HG02943 (cell line): ENCODE results near the gene ZFR2.

Source experiments
- ATAC-seq: cut with Tn5 transposase; IDR thresholded peaks from one replicate; pipeline ENCODE4 v1.9.1; 2021; ENCODE audit warnings: mild to moderate bottlenecking, low read depth, moderate library complexity; ENCODE audit not compliant: unreplicated experiment

Gene ZFR2

DNA sequence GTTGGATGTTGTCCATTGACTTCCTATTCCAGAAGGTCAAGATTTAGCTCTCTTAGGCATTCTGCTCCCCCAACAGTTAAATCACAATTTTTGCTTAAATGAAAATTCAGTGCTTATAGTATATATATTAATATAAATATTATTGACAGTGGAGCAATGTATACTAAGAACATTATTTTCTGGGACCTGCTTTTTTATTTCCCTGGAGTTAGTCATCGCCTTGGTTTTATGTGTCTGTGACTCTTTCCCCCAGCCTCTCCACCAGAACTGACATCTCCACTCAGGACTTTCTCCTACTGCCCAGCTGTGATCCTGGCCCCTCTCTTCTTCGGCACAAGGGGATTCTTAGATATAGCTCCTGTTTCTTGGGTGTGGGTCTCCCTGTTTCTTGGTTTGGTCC is 72.5 kb downstream of the ZFR2 start:
- no peak for ATAC-seq

GRCh38 chr19:3793799-3794198 is 75.0 kb downstream of the ZFR2 start:
- ATAC-seq: no peak

- ATAC-seq: no peak
Observed at GRCh38 chr19:3792114-3792513, 76.7 kb downstream of the ZFR2 start.

DNA sequence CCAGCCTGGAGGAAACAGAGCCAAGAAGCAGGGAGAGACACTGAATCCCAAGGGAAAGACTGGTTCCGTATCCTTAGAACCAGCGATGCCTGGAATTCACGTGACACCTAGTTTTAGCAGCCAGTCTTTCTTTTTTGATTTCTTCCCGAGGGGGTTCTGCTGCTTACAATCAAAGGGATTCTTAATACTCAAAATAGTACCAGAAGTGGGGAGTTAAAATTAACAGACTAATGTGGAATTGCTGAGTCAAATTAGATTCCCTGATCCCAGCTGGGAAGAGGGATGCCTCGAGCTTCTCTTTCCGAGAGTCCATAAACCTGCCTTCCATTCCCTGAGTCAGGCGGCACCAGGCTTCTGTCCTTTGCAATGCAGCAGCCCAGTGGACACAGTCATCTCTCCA is 77.9 kb downstream of the ZFR2 start:
- no peak for ATAC-seq

DNA sequence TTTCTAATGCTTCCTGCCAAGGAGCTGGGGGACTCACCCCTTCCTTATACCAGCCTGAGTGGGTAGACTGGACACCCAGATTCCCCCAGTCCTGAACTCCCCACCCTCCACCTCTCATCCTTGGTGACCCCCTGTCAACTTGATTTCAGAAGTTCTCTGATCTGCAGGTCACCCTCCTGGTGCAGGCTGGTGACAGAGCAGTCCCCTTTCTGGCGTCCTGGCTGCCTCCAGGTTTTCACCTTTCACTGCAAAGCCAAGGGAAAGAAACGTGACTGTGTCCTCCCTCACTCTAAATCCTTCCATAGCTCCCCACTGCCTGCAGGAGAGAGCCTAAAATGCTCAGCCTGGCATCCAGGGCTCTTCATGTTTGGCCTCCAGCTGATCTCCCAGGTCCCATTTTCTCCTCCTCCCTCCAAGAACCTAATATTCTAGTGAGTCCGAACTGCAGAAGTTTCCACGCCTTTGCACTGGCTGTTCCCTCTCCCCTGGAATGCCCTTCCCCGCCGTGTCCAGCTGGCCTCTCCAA is 78.6 kb downstream of the ZFR2 start:
- no peak for ATAC-seq

- no peak for ATAC-seq
Observed at GRCh38 chr19:3788996-3789778, 79.7 kb downstream of the ZFR2 start.

DNA sequence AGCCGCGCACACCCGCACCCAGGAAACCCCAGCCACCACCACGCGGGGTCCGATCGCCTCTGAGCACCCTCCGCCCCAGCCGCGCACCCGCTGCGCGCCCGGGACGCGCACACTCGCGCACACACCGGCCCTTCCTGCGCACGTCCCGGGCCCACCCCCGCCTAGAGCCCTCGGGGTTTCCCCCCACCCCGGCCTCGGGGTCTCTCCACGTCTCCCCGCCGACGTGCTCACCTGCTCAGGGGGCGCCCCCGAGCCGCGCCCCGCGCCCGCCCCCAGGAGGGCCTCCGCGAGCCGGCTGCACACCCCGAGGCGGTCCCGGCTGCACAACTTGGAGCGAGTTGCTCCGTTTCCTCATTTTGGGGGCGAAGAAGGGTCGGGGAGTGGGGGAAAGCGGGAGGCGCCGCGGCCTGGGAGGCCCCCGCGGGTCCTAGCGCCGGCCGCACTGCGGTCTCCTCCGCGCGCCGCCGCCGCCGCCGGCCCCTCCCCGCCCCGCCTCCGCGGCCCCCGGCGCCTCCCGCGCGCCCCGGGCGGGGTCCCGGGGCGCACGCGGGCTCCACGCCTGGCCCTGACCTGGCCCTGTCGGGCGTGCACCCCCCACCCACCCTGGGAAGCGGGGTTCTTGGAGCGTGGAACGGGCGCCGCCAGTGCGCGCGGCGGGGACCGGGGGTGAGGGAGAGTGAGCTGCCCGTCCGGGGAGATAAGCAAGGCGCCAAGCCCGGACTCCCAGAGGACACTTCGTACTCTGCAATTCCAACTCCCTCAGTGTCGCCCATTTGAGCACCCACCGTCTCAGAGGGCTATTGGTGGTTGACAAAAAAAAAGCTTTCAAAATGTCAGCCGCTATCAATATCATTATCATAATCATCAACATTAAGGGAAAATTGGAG is 82.7 kb downstream of the ZFR2 start, which contains the start of gene MATK:
MATK (minus strand) TSS at position 444 of the 887 bp plus-strand sequence. CDS start 1,246 bp downstream, outside the sequence.
- ATAC-seq: no peak

DNA sequence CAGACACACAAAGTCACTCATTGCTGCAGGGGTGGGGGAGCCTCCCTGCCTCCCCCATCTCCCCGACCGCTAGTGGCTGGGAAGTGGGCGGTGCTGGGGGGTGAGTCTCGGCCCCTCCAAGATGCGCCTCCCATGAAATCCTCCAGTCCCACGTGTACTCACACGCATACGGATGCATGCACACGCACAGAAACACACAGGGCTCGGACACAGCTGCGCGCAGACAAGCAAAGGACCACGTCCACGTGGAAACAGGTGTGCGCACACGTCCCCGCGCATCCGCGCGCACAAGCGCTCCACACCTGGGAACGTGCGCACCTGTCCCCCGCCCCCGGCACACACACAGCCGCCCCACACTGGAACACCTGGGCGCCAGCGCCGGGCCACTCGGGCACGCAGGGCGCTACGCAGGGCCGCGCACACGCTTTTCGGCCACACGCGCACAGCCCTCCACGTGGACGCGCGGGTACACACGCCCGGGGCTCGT is 83.3 kb downstream of the ZFR2 start:
- no peak for ATAC-seq

DNA sequence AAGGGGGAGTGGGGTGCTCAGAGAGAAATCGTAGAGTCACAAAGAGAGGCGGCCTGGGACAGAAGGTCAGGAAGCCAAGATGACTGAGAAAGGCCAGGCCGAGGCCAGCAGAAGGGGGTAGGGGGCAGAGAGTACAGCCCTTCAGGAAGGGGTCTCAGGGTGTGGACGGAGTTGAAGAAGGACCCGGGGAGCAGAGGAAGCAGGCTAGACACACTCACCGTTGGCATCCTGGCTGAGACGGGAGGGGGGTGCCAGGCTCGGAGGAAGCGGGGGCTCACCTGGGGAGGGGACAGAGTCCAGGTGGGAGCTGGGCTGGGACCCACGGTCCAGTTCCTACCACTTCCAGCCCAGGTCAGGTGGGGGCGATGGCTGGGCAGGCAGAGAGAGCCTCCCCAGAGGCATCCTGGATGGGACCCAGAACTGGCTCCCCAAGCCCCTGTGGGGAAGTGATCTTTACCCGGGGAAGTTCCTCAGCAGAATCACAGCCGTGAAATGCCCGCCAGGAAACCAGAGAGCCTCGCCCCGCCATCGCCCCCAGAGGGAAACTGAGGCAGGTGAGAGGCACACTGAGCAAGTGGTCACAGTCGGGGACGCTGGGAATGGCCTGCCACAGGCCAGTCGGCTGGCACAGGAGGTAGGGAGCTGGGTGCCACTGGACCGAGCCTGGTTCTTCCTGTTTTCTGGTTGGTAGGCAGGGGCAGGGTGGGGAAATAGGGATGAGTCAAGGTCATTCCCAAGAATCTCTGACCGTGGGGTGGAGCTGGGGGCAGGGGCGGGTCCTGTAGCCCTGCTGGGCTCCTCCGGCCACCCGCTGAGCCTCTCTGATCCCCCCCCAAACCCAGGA is 84.0 kb downstream of the ZFR2 start:
- no peak for ATAC-seq

DNA sequence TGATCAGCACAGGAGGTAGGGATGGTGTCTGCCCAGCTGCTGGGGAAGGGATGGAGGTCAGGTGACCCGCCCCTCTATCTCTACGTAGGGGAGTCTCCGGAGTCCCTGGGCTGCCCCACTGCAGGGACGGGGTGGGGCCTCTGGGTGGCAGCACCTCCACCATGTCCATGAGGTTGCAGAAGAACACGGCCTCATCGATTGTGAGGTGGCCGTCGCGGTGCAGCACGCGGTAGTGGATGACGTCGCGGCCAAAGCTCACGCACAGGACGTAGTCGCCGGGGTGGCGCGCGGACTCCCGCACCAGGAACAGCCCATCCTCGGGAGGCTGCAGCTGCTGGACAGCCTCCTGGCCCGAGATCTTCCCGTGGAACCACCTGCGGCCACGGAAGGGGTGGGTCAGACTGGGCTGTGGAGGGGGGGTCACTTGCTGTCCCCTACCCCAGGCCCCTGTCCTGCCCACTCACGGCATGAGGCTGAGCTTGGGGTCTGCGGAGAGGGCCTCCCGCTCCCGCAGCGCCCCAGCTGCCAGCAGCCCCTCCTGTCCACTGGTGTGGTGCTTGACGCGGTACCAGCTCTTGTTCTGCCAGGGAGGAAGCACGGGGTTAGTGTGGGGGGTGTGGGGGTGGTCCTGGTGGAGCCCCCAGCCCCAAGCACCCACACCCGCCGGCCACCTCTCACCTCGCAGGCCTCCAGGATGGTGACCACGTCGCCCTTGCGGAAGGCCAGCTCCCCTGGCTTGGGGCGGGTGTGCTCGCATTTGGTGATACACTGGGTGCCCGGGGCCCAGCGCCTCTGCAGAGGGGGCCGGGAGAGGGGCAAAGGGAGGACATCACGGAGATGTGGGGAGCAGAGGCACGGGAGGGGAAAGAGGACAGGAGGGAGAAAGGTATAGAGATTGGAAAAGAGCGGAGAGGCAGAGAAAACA is 84.9 kb downstream of the ZFR2 start:
- no peak for ATAC-seq

DNA sequence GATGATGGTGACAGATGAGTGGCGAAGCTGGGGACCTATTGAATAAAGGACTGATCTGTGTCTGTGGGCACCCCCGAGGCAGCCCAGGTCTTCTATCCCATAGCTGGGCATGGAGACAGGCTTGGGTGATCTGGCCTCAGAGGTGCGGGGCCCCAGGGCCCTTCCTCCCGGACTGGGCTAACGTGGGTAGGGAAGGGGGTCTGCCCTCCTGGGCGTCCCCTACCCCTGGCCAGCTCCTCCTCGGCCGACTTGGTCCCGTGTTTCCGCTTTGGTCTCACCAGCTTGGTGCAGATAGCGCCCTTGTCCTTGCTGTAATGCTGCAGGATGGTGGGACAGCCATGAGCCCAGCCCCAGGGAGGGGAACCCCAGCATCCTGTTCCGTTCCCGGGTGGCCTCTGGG is 85.9 kb downstream of the ZFR2 start:
- no peak for ATAC-seq

- ATAC-seq: no peak
Observed at GRCh38 chr19:3782330-3782729, 86.5 kb downstream of the ZFR2 start.

DNA sequence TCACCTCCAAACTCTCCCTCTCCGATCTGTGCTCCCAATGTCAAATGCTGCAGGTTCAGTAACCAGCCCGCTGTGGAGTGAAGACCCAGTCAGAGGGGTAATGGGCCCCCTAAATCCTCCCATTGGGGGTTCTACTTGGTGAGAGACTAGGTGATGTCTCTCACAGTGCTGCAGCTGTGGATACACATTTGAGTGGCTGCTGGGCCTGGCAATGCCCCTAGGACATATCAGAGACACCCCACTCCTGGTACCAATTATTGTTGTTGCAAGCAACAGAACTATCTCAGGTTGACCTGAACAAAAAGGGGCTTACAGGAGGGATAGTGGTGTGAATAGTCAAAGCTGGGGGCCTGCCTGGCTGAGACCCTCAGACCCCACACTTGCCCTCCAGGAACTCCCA is 87.2 kb downstream of the ZFR2 start:
- no peak for ATAC-seq

GRCh38 chr19:3780786-3781304 is 88.0 kb downstream of the ZFR2 start:
- no peak for ATAC-seq

DNA sequence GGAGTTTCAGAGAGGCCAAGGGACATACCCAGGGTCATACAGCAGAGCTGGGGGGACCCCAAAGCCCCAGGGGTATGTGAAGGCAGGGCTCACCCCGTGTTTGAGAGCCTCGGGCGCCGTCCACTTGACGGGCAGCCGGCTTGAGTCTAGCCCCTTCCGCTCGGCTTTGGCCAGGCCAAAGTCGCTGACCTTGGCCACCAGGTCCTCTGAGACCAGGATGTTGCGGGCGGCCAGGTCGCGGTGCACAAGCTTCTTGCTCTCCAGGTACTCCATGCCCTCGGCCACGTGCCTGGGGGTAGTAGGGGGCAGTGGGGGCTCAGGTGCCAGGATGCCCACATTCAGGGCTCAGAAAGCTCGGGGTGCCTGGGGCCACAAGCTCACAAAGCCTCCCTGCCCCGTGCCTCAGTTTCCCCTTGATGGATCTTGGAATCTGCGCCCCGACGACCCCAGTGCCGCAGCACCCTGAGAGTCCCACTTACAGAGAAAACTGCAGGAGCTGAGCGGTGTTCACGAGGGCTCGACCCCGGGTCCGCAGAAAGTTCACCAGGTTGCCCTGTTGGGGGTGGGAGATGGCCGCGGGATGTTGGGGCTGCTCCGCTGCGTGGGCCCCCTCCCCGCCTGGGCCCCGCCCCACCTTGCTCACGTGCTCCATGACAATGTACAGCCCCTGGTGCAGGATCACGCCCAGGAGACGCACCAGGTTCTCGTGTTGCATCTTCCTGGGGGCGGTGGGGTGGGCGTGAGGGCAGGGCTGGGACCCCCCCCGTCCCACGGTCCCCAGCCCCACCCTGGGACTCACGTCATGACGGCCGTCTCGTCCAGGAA is 89.7 kb downstream of the ZFR2 start:
- ATAC-seq: no peak

DNA sequence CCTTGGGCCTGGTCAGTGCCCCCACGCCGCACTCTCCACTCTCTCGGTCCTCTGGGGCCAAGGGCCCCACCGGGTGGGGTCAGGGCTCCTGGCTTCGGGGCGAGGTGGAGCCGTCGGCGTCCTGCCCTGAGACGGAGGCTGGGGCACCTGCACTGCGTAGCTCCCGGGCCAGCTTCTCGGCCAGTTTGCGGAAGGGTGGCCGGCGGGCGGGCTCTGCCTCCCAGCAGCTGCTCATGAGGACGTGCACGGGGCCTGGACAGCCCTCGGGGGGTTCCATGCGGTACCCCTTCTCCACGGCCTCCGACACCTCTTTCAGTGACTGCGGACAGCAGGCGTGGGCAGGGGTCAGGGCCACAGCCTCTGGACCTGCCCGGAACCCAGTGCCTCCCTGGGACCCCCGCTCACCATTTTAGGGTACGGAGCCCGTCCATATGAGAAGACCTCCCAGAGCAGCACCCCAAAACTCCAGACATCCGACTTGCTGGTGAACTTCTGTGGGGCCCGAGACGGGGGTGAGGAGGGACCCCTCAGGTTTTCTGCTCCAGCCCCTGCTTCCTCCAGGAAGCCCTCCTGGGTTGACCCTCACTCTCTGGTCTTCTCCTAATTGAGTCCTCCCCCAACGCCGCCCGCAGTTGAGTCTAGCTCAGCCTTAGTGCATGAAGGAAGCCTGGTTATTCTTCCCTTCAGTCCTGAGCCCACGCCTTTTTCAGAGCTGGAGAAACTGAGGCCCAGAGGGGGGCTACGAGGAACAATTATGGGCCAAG is 90.6 kb downstream of the ZFR2 start:
- no peak for ATAC-seq

DNA sequence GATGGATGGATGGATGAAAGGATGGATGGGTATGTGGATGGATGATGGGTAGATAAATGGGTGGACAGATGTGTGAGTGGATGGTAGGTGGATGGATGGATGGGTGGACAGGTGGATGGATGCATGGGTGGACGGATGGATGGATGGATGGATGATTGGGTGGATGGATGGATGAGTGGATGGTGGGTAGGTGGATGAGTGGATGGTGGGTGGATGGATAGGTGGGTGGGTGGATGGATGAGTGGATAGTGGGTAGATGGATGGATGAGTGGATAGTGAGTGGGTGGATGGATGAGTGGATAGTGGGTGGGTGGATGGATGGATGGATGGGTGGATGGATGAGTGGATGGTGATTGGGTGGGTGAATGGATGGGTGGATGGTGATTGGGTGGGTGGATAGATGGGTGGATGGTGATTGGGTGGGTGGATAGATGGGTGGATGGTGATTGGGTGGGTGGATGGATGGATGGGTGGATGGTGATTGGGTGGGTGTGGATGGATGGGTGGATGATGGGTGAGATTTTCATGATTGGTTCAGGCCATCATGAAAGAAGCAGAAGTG is 92.3 kb downstream of the ZFR2 start:
- no peak for ATAC-seq
